ENCODE measurements around the gene SSU72. TPM values are rescaled to one million over a fixed set of nuclear protein-coding genes. Genes with fewer than 3 reads are reported as not detected.
"Not testable (repeated sequence)": the region's sequence is repeated elsewhere in the genome, so short reads cannot be mapped to it uniquely, and the experiment has no call there.

SSU72 gene
- total RNA-seq, 4 donors from 2014 or later = 204 to 294 (median 241) TPM

- Histone ChIP-seq H3K4me3 (replicated peaks in 1 of 3) (no peak overlapping the region), H3K36me3 (peaks cover 5 to 9% of the 10 kb centered on the region in 2 donors), H3K27me3 (no peaks in the 10 kb centered on the region), H3K27ac (no peak overlapping the region), H3K9me3 (no peaks in the 10 kb centered on the region), H3K4me1 (no peaks in the 10 kb centered on the region)
- DNase-seq = no peak
- no peak for TF ChIP-seq POLR2A (IDR thresholded peaks at IDR 0.05)
- no peak for TF ChIP-seq CTCF (IDR thresholded peaks at IDR 0.05)
- WGBS, 2 donors = 92 to 96% methylated on average over 24 to 25 of the region's 31 CpGs
- intact Hi-C loops (cut with DNase I) = no loop called here
Observed at GRCh38 chr1:1527092-1527816, 47.4 kb downstream of the SSU72 start.

GRCh38 chr1:1526476-1526875 lies 48.2 kb downstream of the SSU72 start:
- H3K27ac ChIP-seq; H3K4me1 ChIP-seq; DNase-seq; H3K9me3 ChIP-seq; H3K36me3 ChIP-seq; intact Hi-C loops (cut with DNase I); H3K27me3 ChIP-seq; H3K4me3 ChIP-seq (replicated peaks in 1 of 3): not testable (repeated sequence)
- no CpG with 5 or more reads among the region's 21 CpGs for WGBS, 2 donors

- H3K4me3 ChIP-seq (replicated peaks in 1 of 3); intact Hi-C loops (cut with DNase I); H3K9me3 ChIP-seq; H3K4me1 ChIP-seq; DNase-seq; H3K27me3 ChIP-seq; H3K27ac ChIP-seq: not testable (repeated sequence)
- peaks cover 5 to 15% of the 10 kb centered on the region in 2 donors for H3K36me3 ChIP-seq
- 97 to 98% methylated on average over 10 to 22 of the region's 30 CpGs for WGBS, 2 donors
Observed at GRCh38 chr1:1524750-1525383, 49.8 kb downstream of the SSU72 start.

GRCh38 chr1:1523651-1524050 lies 51.0 kb downstream of the SSU72 start:
- H3K4me3 ChIP-seq (replicated peaks in 1 of 3); H3K9me3 ChIP-seq; DNase-seq; H3K4me1 ChIP-seq; H3K27ac ChIP-seq; H3K27me3 ChIP-seq; intact Hi-C loops (cut with DNase I): not testable (repeated sequence)
- WGBS, 2 donors = 89 to 93% methylated on average over 9 to 11 of the region's 17 CpGs
- peaks cover 0 to 18% of the 10 kb centered on the region in 2 donors for H3K36me3 ChIP-seq

GRCh38 chr1:1523226-1523625 lies 51.4 kb downstream of the SSU72 start:
- H3K4me1 ChIP-seq; H3K27ac ChIP-seq; H3K27me3 ChIP-seq; H3K4me3 ChIP-seq (replicated peaks in 1 of 3); intact Hi-C loops (cut with DNase I); DNase-seq; H3K9me3 ChIP-seq: not testable (repeated sequence)
- 96% methylated on average over 24 to 31 of the region's 31 CpGs for WGBS, 2 donors
- H3K36me3 ChIP-seq = peaks cover 0 to 19% of the 10 kb centered on the region in 2 donors

GRCh38 chr1:1522536-1522935 lies 52.1 kb downstream of the SSU72 start:
- 80% methylated on average over 1 of the region's 30 CpGs; no CpG with 5 or more reads in 1 of the 2 donors for WGBS, 2 donors
- H3K36me3 ChIP-seq = peaks cover 0 to 19% of the 10 kb centered on the region in 2 donors
- not testable (repeated sequence) for H3K9me3 ChIP-seq

GRCh38 chr1:1521331-1521730 lies 53.3 kb downstream of the SSU72 start:
- H3K27me3 ChIP-seq = no peaks in the 10 kb centered on the region
- DNase-seq = no peak
- H3K4me1 ChIP-seq = no peaks in the 10 kb centered on the region
- no peak overlapping the region for H3K4me3 ChIP-seq (replicated peaks in 1 of 3)
- H3K9me3 ChIP-seq = no peaks in the 10 kb centered on the region
- no peak for TF ChIP-seq POLR2A (IDR thresholded peaks at IDR 0.05)
- no peak for TF ChIP-seq CTCF (IDR thresholded peaks at IDR 0.05)
- no peak overlapping the region for H3K27ac ChIP-seq
- H3K36me3 ChIP-seq = peaks cover 0 to 19% of the 10 kb centered on the region in 2 donors
- intact Hi-C loops (cut with DNase I) = no loop called here
- WGBS, 2 donors = 95 to 97% methylated on average over 16 to 19 of the region's 19 CpGs

More at GRCh38 chr1:1522536-1522935, 52.1 kb downstream of the SSU72 start:
- intact Hi-C loops (cut with DNase I); H3K4me1 ChIP-seq; H3K4me3 ChIP-seq (replicated peaks in 1 of 3); H3K27me3 ChIP-seq; H3K27ac ChIP-seq; DNase-seq: not testable (repeated sequence)

- H3K27ac ChIP-seq; intact Hi-C loops (cut with DNase I); H3K27me3 ChIP-seq; DNase-seq; H3K4me3 ChIP-seq (replicated peaks in 1 of 3); H3K9me3 ChIP-seq; H3K4me1 ChIP-seq: not testable (repeated sequence)
- peaks cover 0 to 19% of the 10 kb centered on the region in 2 donors for H3K36me3 ChIP-seq
- 95 to 99% methylated on average over 31 to 34 of the region's 51 CpGs for WGBS, 2 donors
Observed at GRCh38 chr1:1519805-1520505, 54.7 kb downstream of the SSU72 start.

GRCh38 chr1:1518621-1519007 lies 56.0 kb downstream of the SSU72 start:
- WGBS, 2 donors = 95 to 98% methylated on average over 16 of the region's 19 CpGs
- H3K9me3 ChIP-seq; H3K4me3 ChIP-seq (replicated peaks in 1 of 3); H3K4me1 ChIP-seq; intact Hi-C loops (cut with DNase I); H3K27ac ChIP-seq; H3K27me3 ChIP-seq; DNase-seq: not testable (repeated sequence)
- peaks cover 0 to 19% of the 10 kb centered on the region in 2 donors for H3K36me3 ChIP-seq
